ENCODE data around the gene MC3R. TPM values are rescaled to one million over a fixed set of nuclear protein-coding genes. Genes with fewer than 3 reads are reported as not detected.

Gene MC3R
- not detected for total RNA-seq
- polyA plus RNA-seq, result not detected
- long read RNA-seq, donor 1, result 0 reads
- long read RNA-seq, donor 2, result 0 reads
- long read RNA-seq, donor 3, result 0 reads
- long read RNA-seq, donor 4, result 0 reads
- long read RNA-seq, donor 5, result 0 reads

- no peak for TF ChIP-seq CTCF (IDR thresholded peaks at IDR 0.05; ENCODE audit: control extremely low read depth, extremely low read depth)
- DNase-seq (peak; percentile 30 to 64 (median 36)), ATAC-seq (ENCODE audit: insufficient read depth, low FRiP score) (peak; percentile 53)
- peaks cover 0 to 1% (median 0%) of the 10 kb centered on the region in 5 donors for H3K4me1 ChIP-seq (ENCODE audit: control insufficient read depth in 5 of 5, insufficient read depth in 5 of 5, low read length in 5 of 5)
- no peaks in the 10 kb centered on the region for H3K9me3 ChIP-seq (ENCODE audit: control insufficient read depth in 4 of 4, insufficient read depth in 3 of 4, low read length in 3 of 4)
- H3K4me3 ChIP-seq, result no peak within 1 kb of the TSS
- peaks cover 4 to 18% (median 7%) of the 10 kb centered on the region in 3 donors for H3K27me3 ChIP-seq (ENCODE audit: control insufficient read depth in 3 of 3, insufficient read depth in 3 of 3, low read length in 2 of 3)
- no peaks in the 10 kb centered on the region for H3K36me3 ChIP-seq (ENCODE audit: control insufficient read depth in 4 of 4, insufficient read depth in 4 of 4, low read length in 4 of 4)
- no peak within 1 kb of the TSS for H3K27ac ChIP-seq (ENCODE audit: low read depth in 1 of 2, low read length in 1 of 2)
- no peak within 1 kb of the TSS for H3K9ac ChIP-seq (ENCODE audit: insufficient read depth in 1 of 2, low read length in 2 of 2)
- 24 to 26% methylated on average over 9 of the region's 9 CpGs for WGBS, 2 donors
These were observed at the start of gene MC3R for GRCh38 chr20:56247954-56248782. MC3R (plus strand) TSS chr20:56248732; CDS start chr20:56248844, 112 bp downstream.

- H3K27ac ChIP-seq (ENCODE audit: low read depth in 1 of 2, low read length in 1 of 2), result no peak overlapping the region
- no peak for ATAC-seq (ENCODE audit: insufficient read depth, low FRiP score)
- no peaks in the 10 kb centered on the region for H3K36me3 ChIP-seq (ENCODE audit: control insufficient read depth in 4 of 4, insufficient read depth in 4 of 4, low read length in 4 of 4)
- peaks cover 0 to 3% (median 0%) of the 10 kb centered on the region in 3 donors for H3K27me3 ChIP-seq (ENCODE audit: control insufficient read depth in 3 of 3, insufficient read depth in 3 of 3, low read length in 2 of 3)
- no peaks in the 10 kb centered on the region for H3K4me1 ChIP-seq (ENCODE audit: control insufficient read depth in 5 of 5, insufficient read depth in 5 of 5, low read length in 5 of 5)
- no peak for TF ChIP-seq CTCF (IDR thresholded peaks at IDR 0.05; ENCODE audit: control extremely low read depth, extremely low read depth)
- H3K9ac ChIP-seq (ENCODE audit: insufficient read depth in 1 of 2, low read length in 2 of 2), result no peak overlapping the region
- DNase-seq, result no peak
- H3K4me3 ChIP-seq, result no peak overlapping the region
- peaks cover 0 to 12% (median 2%) of the 10 kb centered on the region in 4 donors for H3K9me3 ChIP-seq (ENCODE audit: control insufficient read depth in 4 of 4, insufficient read depth in 3 of 4, low read length in 3 of 4)
- WGBS, 2 donors, result 84 to 87% methylated on average over 3 of the region's 3 CpGs
These were observed 48.1 kb upstream of the MC3R start for GRCh38 chr20:56200456-56200855.

- no peak overlapping the region for H3K4me3 ChIP-seq
- no peak overlapping the region for H3K9ac ChIP-seq (ENCODE audit: insufficient read depth in 1 of 2, low read length in 2 of 2)
- no peak for TF ChIP-seq CTCF (IDR thresholded peaks at IDR 0.05; ENCODE audit: control extremely low read depth, extremely low read depth)
- peak in 2 of 3 donors; percentile 8 to 25 for DNase-seq
- ATAC-seq (ENCODE audit: insufficient read depth, low FRiP score), result no peak
- H3K9me3 ChIP-seq (ENCODE audit: control insufficient read depth in 4 of 4, insufficient read depth in 3 of 4, low read length in 3 of 4), result peaks cover 0 to 12% (median 2%) of the 10 kb centered on the region in 4 donors
- no peak overlapping the region for H3K27ac ChIP-seq (ENCODE audit: low read depth in 1 of 2, low read length in 1 of 2)
- H3K36me3 ChIP-seq (ENCODE audit: control insufficient read depth in 4 of 4, insufficient read depth in 4 of 4, low read length in 4 of 4), result no peaks in the 10 kb centered on the region
- WGBS, 2 donors, result 47 to 57% methylated on average over 6 of the region's 6 CpGs
- H3K4me1 ChIP-seq (ENCODE audit: control insufficient read depth in 5 of 5, insufficient read depth in 5 of 5, low read length in 5 of 5), result no peaks in the 10 kb centered on the region
- H3K27me3 ChIP-seq (ENCODE audit: control insufficient read depth in 3 of 3, insufficient read depth in 3 of 3, low read length in 2 of 3), result peaks cover 0 to 3% (median 0%) of the 10 kb centered on the region in 3 donors
These were observed 45.9 kb upstream of the MC3R start for GRCh38 chr20:56202493-56203077.

Data from lung (tissue), 16 donors.